ENCODE results near the gene SLC35G3. TPM values are rescaled to one million over a fixed set of nuclear protein-coding genes. Genes with fewer than 3 reads are reported as not detected.
"Not testable (repeated sequence)": the region's sequence is repeated elsewhere in the genome, so short reads cannot be mapped to it uniquely, and the experiment has no call there.

The SLC35G3 gene
- total and polyA plus RNA-seq, 2 experiments from 2014 or later, result not detected

DNA sequence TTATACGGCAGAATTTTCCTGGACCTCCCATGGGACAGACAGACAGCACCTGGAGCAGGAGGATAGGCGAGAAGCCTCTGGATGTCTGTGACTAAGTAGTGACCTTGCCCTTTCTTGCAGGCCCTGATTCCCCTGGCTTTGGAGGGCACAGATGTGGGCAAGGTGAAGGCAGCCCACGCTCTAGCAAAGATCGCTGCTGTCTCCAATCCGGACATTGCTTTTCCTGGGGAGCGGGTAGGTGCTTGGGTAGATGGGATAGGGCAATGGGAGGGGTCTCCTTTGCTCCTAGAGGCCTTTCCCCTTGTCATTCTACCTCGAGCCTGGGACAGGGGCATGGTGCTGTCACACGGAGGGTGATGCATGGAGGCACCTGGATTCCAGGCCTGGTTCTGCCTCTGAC, 17.3 kb downstream of the SLC35G3 start:
- Histone ChIP-seq H3K79me2 (no peaks in the 10 kb centered on the region), H2AFZ (no peak overlapping the region), H3K27ac (no peak overlapping the region), H3K9me3 (ENCODE audit: low read depth) (no peaks in the 10 kb centered on the region), H3K4me2 (no peak overlapping the region), H3K36me3 (replicated peaks; ENCODE audit: insufficient read depth, low read depth) (no peaks in the 10 kb centered on the region), H3K27me3 (peaks cover 3% of the 10 kb centered on the region), H3K4me1 (ENCODE audit: insufficient read depth) (no peaks in the 10 kb centered on the region), H3K9me2 (replicated peaks; ENCODE audit: insufficient read depth) (no peaks in the 10 kb centered on the region), H3K4me3 (no peak overlapping the region), H4K20me1 (ENCODE audit: insufficient read depth, poor library complexity, severe bottlenecking) (no peaks in the 10 kb centered on the region)
- no peak for TF ChIP-seq EZH2phosphoT487 (IDR thresholded peaks at IDR 0.05; ENCODE audit: low read depth, severe bottlenecking, unreplicated experiment)
- no peak for TF ChIP-seq EZH2 (IDR thresholded peaks at IDR 0.05; ENCODE audit: borderline replicate concordance)
- TF ChIP-seq, protein P1, sequence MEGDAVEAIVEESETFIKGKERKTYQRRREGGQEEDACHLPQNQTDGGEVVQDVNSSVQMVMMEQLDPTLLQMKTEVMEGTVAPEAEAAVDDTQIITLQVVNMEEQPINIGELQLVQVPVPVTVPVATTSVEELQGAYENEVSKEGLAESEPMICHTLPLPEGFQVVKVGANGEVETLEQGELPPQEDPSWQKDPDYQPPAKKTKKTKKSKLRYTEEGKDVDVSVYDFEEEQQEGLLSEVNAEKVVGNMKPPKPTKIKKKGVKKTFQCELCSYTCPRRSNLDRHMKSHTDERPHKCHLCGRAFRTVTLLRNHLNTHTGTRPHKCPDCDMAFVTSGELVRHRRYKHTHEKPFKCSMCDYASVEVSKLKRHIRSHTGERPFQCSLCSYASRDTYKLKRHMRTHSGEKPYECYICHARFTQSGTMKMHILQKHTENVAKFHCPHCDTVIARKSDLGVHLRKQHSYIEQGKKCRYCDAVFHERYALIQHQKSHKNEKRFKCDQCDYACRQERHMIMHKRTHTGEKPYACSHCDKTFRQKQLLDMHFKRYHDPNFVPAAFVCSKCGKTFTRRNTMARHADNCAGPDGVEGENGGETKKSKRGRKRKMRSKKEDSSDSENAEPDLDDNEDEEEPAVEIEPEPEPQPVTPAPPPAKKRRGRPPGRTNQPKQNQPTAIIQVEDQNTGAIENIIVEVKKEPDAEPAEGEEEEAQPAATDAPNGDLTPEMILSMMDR (IDR thresholded peaks at IDR 0.05; ENCODE audit: poor library complexity), result no peak
- WGBS (ENCODE audit: low lambda C conversion rate, missing lambda C conversion rate), result 83% methylated on average over 8 of the region's 8 CpGs
- DNase-seq (ENCODE audit: low spot score), result no peak

DNA sequence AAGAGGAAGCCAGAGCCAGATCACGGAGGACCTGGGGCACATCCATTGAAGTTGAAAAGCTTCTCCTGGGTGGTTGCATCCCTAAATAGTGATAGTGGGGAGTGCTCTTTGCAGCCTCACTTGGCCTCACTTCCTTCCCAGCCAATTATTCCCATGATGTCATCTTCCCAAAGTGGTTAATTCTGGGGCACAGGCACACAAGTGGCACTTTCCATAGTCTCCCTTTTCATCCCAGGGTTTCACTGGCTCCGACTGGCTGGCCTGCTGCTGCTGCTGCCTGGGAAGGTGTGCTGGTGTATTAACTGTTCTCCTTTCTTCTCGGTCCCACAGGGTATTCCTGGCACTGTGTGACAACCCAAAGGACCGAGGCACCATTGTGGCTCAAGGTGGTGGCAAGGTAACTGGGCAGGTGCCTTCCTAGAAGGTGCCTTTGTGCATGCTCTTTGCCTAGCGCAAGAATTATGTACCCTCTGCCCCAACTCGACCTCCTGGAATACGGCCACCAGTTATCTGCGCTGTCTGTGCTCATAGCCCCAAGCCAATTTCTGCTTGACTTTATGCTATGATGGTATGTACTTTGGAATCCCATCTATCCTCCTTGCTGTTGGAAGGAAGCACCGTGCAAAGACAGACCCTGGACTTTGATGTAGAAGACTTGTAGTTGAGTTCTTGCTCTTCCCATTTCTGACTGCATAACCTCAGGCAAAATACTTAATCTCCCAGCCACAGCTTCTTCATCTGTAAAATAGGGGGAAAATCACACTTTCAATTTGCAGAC, 18.4 kb downstream of the SLC35G3 start:
- DNase-seq (ENCODE audit: low spot score), result no peak
- Histone ChIP-seq H3K4me2 (no peak overlapping the region), H4K20me1 (ENCODE audit: insufficient read depth, poor library complexity, severe bottlenecking) (no peaks in the 10 kb centered on the region), H3K27ac (no peak overlapping the region), H2AFZ (no peak overlapping the region), H3K9me3 (ENCODE audit: low read depth) (no peaks in the 10 kb centered on the region), H3K4me3 (no peak overlapping the region), H3K27me3 (peaks cover 3% of the 10 kb centered on the region), H3K79me2 (no peaks in the 10 kb centered on the region), H3K9me2 (replicated peaks; ENCODE audit: insufficient read depth) (no peaks in the 10 kb centered on the region), H3K36me3 (replicated peaks; ENCODE audit: insufficient read depth, low read depth) (no peaks in the 10 kb centered on the region), H3K4me1 (ENCODE audit: insufficient read depth) (no peaks in the 10 kb centered on the region)
- TF ChIP-seq EZH2phosphoT487 (IDR thresholded peaks at IDR 0.05; ENCODE audit: low read depth, severe bottlenecking, unreplicated experiment) (no peak), EZH2 (IDR thresholded peaks at IDR 0.05; ENCODE audit: borderline replicate concordance) (no peak)
- 85% methylated on average over 9 of the region's 9 CpGs for WGBS (ENCODE audit: low lambda C conversion rate, missing lambda C conversion rate)

- Histone ChIP-seq H3K36me3 (replicated peaks; ENCODE audit: insufficient read depth, low read depth) (no peaks in the 10 kb centered on the region), H3K4me1 (ENCODE audit: insufficient read depth) (no peaks in the 10 kb centered on the region), H3K79me2 (no peaks in the 10 kb centered on the region), H3K9me2 (replicated peaks; ENCODE audit: insufficient read depth) (no peaks in the 10 kb centered on the region), H3K27ac (no peak overlapping the region), H3K4me2 (no peak overlapping the region), H3K9me3 (ENCODE audit: low read depth) (no peaks in the 10 kb centered on the region), H4K20me1 (ENCODE audit: insufficient read depth, poor library complexity, severe bottlenecking) (no peaks in the 10 kb centered on the region), H3K27me3 (peaks cover 3% of the 10 kb centered on the region), H2AFZ (no peak overlapping the region), H3K4me3 (no peak overlapping the region)
- no peak for DNase-seq (ENCODE audit: low spot score)
- TF ChIP-seq EZH2 (IDR thresholded peaks at IDR 0.05; ENCODE audit: borderline replicate concordance) (no peak), EZH2phosphoT487 (IDR thresholded peaks at IDR 0.05; ENCODE audit: low read depth, severe bottlenecking, unreplicated experiment) (no peak)
- TF ChIP-seq, protein P1 (IDR thresholded peaks at IDR 0.05; ENCODE audit: poor library complexity), result no peak
- 93% methylated on average over 1 of the region's 2 CpGs for WGBS (ENCODE audit: low lambda C conversion rate, missing lambda C conversion rate)
Measured at GRCh38 chr17:35174835-35175334, 19.3 kb downstream of the SLC35G3 start.

GRCh38 chr17:35172321-35172720, 21.9 kb downstream of the SLC35G3 start:
- H3K9me3 ChIP-seq (ENCODE audit: low read depth); H3K9me2 ChIP-seq (replicated peaks; ENCODE audit: insufficient read depth); H3K4me2 ChIP-seq; DNase-seq (ENCODE audit: low spot score); H2AFZ ChIP-seq; H3K4me3 ChIP-seq; H4K20me1 ChIP-seq (ENCODE audit: insufficient read depth, poor library complexity, severe bottlenecking); H3K79me2 ChIP-seq; H3K4me1 ChIP-seq (ENCODE audit: insufficient read depth); H3K27me3 ChIP-seq; H3K27ac ChIP-seq; H3K36me3 ChIP-seq (replicated peaks; ENCODE audit: insufficient read depth, low read depth): not testable (repeated sequence)
- 87% methylated on average over 3 of the region's 3 CpGs for WGBS (ENCODE audit: low lambda C conversion rate, missing lambda C conversion rate)

Data from hepatocyte (in vitro differentiated cells).